ENCODE data around the gene PDLIM1. TPM values are rescaled to one million over a fixed set of nuclear protein-coding genes. Genes with fewer than 3 reads are reported as not detected.

The PDLIM1 gene
- total and polyA plus RNA-seq, 2 of the 8 experiments (the other 6 are each of a cell fraction or from before 2014, with no cell fraction given) = 169 to 245 TPM

DNA sequence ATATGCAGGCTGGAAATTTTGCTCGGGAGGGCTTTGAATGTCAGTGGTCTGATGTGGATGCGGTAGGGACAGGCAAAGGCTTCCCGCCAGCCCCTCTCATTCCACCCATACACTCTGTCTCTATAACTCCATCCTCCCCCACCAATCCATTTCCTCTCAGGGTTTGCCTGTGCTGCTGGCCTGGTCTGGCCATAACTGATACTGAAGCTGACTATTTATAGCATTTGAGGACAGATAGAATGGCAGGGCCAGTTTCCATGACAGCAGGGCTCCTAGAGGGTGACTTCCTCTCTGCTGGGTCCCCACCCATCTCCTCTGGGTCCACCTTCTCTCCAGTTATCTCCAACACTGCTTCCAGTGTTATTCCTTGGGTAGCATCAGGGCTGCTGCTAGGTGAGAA, 6.6 kb upstream of the PDLIM1 start:
- 93% methylated on average over 3 of the region's 3 CpGs; no CpG with 5 or more reads in 1 of the 2 experiments for WGBS, 2 experiments (ENCODE audit: extremely low coverage in 1 of 2, insufficient coverage in 1 of 2, insufficient read length in 1 of 2, insufficient replicate concordance in 2 of 2, low coverage in 1 of 2, low lambda C conversion rate in 2 of 2, missing lambda C conversion rate in 1 of 2)
- Histone ChIP-seq H2BK5ac (ENCODE audit: low read depth, low read length) (no peak overlapping the region), H2AK5ac (ENCODE audit: low read depth, low read length) (0 out of 2 replicates have a peak overlapping the region, but pooled peaks have one; percentile 13), H3K27ac (ENCODE audit: low read depth, low read length) (no peak overlapping the region), H3K4me1 (replicated peaks in 1 of 4; ENCODE audit: control insufficient read depth in 3 of 4, insufficient read depth in 4 of 4, low read length in 3 of 4) (peaks cover 0 to 8% (median 7%) of the 10 kb centered on the region in 4 experiments; a peak in 6 of 7 replicates), H2BK20ac (ENCODE audit: low read length) (no peak overlapping the region), H3K36me3 (ENCODE audit: control insufficient read depth in 2 of 4, insufficient read depth in 4 of 4, low read length in 3 of 4) (no peaks in the 10 kb centered on the region), H4K5ac (ENCODE audit: insufficient read length, low read depth, low read length) (no peak overlapping the region), H2BK12ac (ENCODE audit: low read depth, low read length) (no peak overlapping the region), H4K91ac (replicated peaks; ENCODE audit: insufficient read length, low read length) (no peak overlapping the region), H3K9ac (replicated peaks in 1 of 4; ENCODE audit: extremely low read depth in 1 of 4, low read depth in 3 of 4, low read length in 3 of 4) (no peak overlapping the region), H3K23ac (ENCODE audit: insufficient read length) (no peak overlapping the region), H3K27me3 (replicated peaks in 1 of 4; ENCODE audit: control insufficient read depth in 3 of 4, extremely low read depth in 1 of 4, insufficient read depth in 3 of 4, low read length in 3 of 4) (peaks cover 2 to 26% (median 21%) of the 10 kb centered on the region in 4 experiments; a peak in 6 of 7 replicates), H2BK120ac (replicated peaks; ENCODE audit: low read depth, low read length) (no peak overlapping the region), H3K4me3 (ENCODE audit: extremely low read depth in 1 of 4, insufficient read depth in 2 of 4, low read depth in 3 of 4, low read length in 4 of 4) (no peak overlapping the region), H3K79me2 (ENCODE audit: control insufficient read depth in 1 of 2, insufficient read depth in 2 of 2, low read length in 2 of 2) (no peaks in the 10 kb centered on the region), H3K18ac (ENCODE audit: extremely low read depth, low read length) (no peak overlapping the region), H3K79me1 (ENCODE audit: low read depth, low read length) (no peaks in the 10 kb centered on the region), H4K20me1 (replicated peaks in 1 of 2; ENCODE audit: control insufficient read depth in 1 of 2, insufficient read depth in 2 of 2, low read length in 2 of 2) (no peaks in the 10 kb centered on the region), H4K8ac (ENCODE audit: extremely low read depth, insufficient read depth, low read length) (no peak overlapping the region), H3K56ac (replicated peaks; ENCODE audit: insufficient read length, low read depth, low read length) (no peak overlapping the region), H3K23me2 (ENCODE audit: low read depth, low read length) (no peaks in the 10 kb centered on the region; the same call in 1 of the 2 replicates), H2BK15ac (ENCODE audit: low read length) (no peak overlapping the region), H3K4me2 (ENCODE audit: insufficient read depth in 1 of 2, low read depth in 2 of 2, low read length in 2 of 2) (no peak overlapping the region), H3K4ac (replicated peaks; ENCODE audit: insufficient read length, low read depth, low read length) (no peak overlapping the region), H3K14ac (ENCODE audit: insufficient read length) (no peak overlapping the region), H2AFZ (ENCODE audit: low read length) (no peak overlapping the region), H3K9me3 (ENCODE audit: insufficient read depth in 2 of 2, low read depth in 1 of 2, low read length in 1 of 2) (no peaks in the 10 kb centered on the region)
- FAIRE-seq (no peak), DNase-seq (ENCODE audit: low read depth in 1 of 2, low spot score in 2 of 2) (no peak)
- ChIA-PET CTCF (ENCODE audit: partially characterized antibody) (interaction anchor here (1.0 to 5.4 kb wide), 4 partner anchors 52 to 77 kb away, joined by 3 to 39 read pairs (median 6); no protein-coding TSS in a partner anchor), POLR2A (ENCODE audit: partially characterized antibody) (interaction anchor here (1.3 kb wide), 1 partner anchor 69 kb away, joined by 4 read pairs; no protein-coding TSS in a partner anchor)
- TF ChIP-seq SAP30 (IDR thresholded peaks at IDR 0.05; ENCODE audit: insufficient read depth, insufficient replicate concordance, low read length) = no peak
- TF ChIP-seq GTF2F1 (IDR thresholded peaks at IDR 0.05; ENCODE audit: borderline replicate concordance, low read depth, low read length) = no peak
- no peak for TF ChIP-seq POLR2A (IDR thresholded peaks at IDR 0.05; ENCODE audit: control extremely low read depth in 1 of 2, low read depth in 2 of 2, low read length in 2 of 2)
- TF ChIP-seq, protein P1, sequence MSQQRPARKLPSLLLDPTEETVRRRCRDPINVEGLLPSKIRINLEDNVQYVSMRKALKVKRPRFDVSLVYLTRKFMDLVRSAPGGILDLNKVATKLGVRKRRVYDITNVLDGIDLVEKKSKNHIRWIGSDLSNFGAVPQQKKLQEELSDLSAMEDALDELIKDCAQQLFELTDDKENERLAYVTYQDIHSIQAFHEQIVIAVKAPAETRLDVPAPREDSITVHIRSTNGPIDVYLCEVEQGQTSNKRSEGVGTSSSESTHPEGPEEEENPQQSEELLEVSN (IDR thresholded peaks at IDR 0.05) = no peak
- no peak for TF ChIP-seq RXRA (IDR thresholded peaks at IDR 0.05; ENCODE audit: insufficient read depth, low read depth, low read length)
- TF ChIP-seq BACH1 (IDR thresholded peaks at IDR 0.05; ENCODE audit: low read length) = no peak
- TF ChIP-seq, protein P2, sequence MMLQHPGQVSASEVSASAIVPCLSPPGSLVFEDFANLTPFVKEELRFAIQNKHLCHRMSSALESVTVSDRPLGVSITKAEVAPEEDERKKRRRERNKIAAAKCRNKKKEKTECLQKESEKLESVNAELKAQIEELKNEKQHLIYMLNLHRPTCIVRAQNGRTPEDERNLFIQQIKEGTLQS (IDR thresholded peaks at IDR 0.05; ENCODE audit: insufficient read depth, low read depth, low read length) = no peak
- no peak for TF ChIP-seq MAFK (IDR thresholded peaks at IDR 0.05; ENCODE audit: low read depth, low read length)
- TF ChIP-seq ZNF274 (IDR thresholded peaks at IDR 0.05; ENCODE audit: borderline replicate concordance, extremely low read depth, low read length) = no peak
- no peak for TF ChIP-seq NANOG (IDR thresholded peaks at IDR 0.05; ENCODE audit: insufficient read depth, low read depth, low read length, poor library complexity, severe bottlenecking)
- no peak for TF ChIP-seq CREB1 (IDR thresholded peaks at IDR 0.05)
- no peak for TF ChIP-seq SUZ12 (IDR thresholded peaks at IDR 0.05; ENCODE audit: low read length)
- no peak for TF ChIP-seq PHF8 (conservative IDR thresholded peaks at IDR 0.05; ENCODE audit: low read depth, low read length)

Data from H1 (cell line).